Osteoblast (primary cell): ENCODE data around the gene KYAT1. TPM values are rescaled to one million over a fixed set of nuclear protein-coding genes. Genes with fewer than 3 reads are reported as not detected.
A peak's percentile ranks its signal among the peaks of the same experiment; 100 is the strongest.

Source experiments
- DNase-seq: peaks from one replicate; pipeline ENCODE4 v3.0.0; 2011; ENCODE audit warnings: low spot score, mixed read lengths; ENCODE audit not compliant: insufficient read length; ENCODE audit errors: missing footprints
- H2AFZ ChIP-seq: 2 replicates; pipeline ENCODE4 v1.6.0; 2011; ENCODE audit warnings: mild to moderate bottlenecking, low read length
- H3K27ac ChIP-seq: 2 replicates; pipeline ENCODE4 v1.5.1; 2011; ENCODE audit warnings: mild to moderate bottlenecking, low read depth, low read length, moderate library complexity
- H3K27me3 ChIP-seq: 2 replicates; pipeline ENCODE4 v1.6.0; 2012; ENCODE audit warnings: mild to moderate bottlenecking, control low read depth, inconsistent platforms, low read length, moderate library complexity; ENCODE audit not compliant: insufficient read depth
- H3K36me3 ChIP-seq: 2 replicates; pipeline ENCODE4 v1.5.1; 2011; ENCODE audit warnings: mild to moderate bottlenecking, low read length, control low read depth, moderate library complexity; ENCODE audit not compliant: insufficient read depth
- H3K4me1 ChIP-seq: 2 replicates; pipeline ENCODE4 v1.5.1; 2011; ENCODE audit warnings: mild to moderate bottlenecking, low read length, control low read depth, moderate library complexity; ENCODE audit not compliant: insufficient read depth
- H3K4me2 ChIP-seq: 2 replicates; pipeline ENCODE4 v1.6.0; 2011; ENCODE audit warnings: mild to moderate bottlenecking, low read length; ENCODE audit not compliant: insufficient read depth
- H3K4me3 ChIP-seq: fragments of 200-600 bp; sonication (generic); 3 replicates; pipeline ENCODE4 v1.5.1; 2012; ENCODE audit warnings: mild to moderate bottlenecking, low read length, inconsistent platforms; ENCODE audit not compliant: insufficient read depth
- H3K79me2 ChIP-seq: 2 replicates; pipeline ENCODE4 v1.6.0; 2012; ENCODE audit warnings: mild to moderate bottlenecking, low read length, control low read depth, inconsistent platforms; ENCODE audit not compliant: insufficient read depth
- H3K9me3 ChIP-seq: 2 replicates; pipeline ENCODE4 v1.5.1; 2011; ENCODE audit warnings: low read depth, low read length, control low read depth
- H4K20me1 ChIP-seq: 2 replicates; pipeline ENCODE4 v1.6.0; 2012; ENCODE audit warnings: mild to moderate bottlenecking, low read length, control low read depth; ENCODE audit not compliant: insufficient read depth
- total RNA-seq: library from RNA; depleted of rRNA; stranded (reverse); fragments of >200 nt; gene quantifications from 2 replicates; pipeline ENCODE4 v1.2.3, GENCODE V29; 2012
- TF ChIP-seq, protein P1 (sequence below): IDR thresholded peaks from 2 replicates; pipeline ENCODE4 v1.5.1; 2011; ENCODE audit warnings: mild to moderate bottlenecking, low read depth, low read length, moderate library complexity; ENCODE audit errors: extremely low read depth

Gene KYAT1
- total RNA-seq, 1 donor, result 3.3 TPM

DNA sequence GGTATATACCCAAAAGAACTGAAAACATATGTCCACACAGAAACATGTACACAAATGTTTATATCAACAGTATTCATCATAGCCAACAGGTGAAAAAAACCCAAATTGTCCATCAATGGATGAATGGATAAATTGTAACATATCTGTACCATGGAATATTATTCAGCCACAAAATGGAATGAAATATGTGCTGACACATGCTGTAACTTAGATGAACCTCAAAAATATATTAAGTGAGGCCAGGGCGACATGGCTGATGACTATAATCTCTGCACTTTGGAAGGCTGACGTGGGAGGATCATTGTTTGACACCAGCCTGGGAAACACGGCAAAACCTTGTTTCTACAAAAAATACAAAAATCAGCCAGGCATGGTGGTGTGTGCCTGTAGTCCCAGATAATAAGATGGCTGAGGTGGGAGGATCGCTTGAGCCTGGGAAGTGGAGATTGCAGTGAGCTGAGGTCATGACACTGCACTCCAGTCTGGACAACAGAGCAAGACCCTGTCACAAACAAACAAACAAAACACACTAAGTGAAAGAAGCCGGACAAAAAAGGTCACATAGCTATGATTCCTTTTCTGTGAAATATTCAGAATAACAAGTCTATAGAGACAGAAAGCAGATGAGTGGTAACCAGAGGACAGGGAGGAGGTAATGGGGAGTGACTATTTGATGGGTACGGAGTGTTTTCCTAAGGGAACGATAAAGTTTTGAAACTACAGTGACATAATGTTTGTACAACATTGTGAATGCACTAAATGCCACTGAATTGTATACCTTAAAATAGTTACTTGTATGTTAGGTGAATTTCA, 11.4 kb downstream of the KYAT1 start:
- H2AFZ ChIP-seq, result no peak overlapping the region
- no peaks in the 10 kb centered on the region for H4K20me1 ChIP-seq
- no peaks in the 10 kb centered on the region for H3K27me3 ChIP-seq
- no peak overlapping the region for H3K27ac ChIP-seq
- no peaks in the 10 kb centered on the region for H3K9me3 ChIP-seq
- H3K36me3 ChIP-seq, result peaks cover 5% of the 10 kb centered on the region
- H3K79me2 ChIP-seq, result no peaks in the 10 kb centered on the region
- no peaks in the 10 kb centered on the region for H3K4me1 ChIP-seq
- DNase-seq, result no peak
- H3K4me3 ChIP-seq, result no peak overlapping the region
- TF ChIP-seq, protein P1, sequence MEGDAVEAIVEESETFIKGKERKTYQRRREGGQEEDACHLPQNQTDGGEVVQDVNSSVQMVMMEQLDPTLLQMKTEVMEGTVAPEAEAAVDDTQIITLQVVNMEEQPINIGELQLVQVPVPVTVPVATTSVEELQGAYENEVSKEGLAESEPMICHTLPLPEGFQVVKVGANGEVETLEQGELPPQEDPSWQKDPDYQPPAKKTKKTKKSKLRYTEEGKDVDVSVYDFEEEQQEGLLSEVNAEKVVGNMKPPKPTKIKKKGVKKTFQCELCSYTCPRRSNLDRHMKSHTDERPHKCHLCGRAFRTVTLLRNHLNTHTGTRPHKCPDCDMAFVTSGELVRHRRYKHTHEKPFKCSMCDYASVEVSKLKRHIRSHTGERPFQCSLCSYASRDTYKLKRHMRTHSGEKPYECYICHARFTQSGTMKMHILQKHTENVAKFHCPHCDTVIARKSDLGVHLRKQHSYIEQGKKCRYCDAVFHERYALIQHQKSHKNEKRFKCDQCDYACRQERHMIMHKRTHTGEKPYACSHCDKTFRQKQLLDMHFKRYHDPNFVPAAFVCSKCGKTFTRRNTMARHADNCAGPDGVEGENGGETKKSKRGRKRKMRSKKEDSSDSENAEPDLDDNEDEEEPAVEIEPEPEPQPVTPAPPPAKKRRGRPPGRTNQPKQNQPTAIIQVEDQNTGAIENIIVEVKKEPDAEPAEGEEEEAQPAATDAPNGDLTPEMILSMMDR, result no peak
- no peak overlapping the region for H3K4me2 ChIP-seq

DNA sequence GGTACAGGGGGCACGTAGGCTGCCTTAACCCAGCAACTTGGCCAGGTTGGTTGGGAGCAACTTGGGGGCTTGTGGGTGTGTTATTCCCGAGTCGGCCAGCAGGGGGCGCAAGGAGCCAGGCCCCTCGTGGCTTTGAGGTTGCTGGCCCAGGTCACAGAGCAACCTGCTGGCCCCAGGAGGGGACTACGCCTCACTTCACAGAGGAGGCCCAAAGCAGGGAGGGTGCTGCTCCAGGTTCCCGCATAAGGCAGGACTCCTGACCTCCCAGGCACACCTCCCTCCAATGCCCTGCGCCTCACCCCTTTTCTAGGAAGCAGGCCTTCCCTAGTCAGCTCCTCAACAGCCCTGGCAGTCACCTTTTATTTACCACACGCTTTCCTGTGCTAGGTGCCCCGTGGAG, 18.1 kb downstream of the KYAT1 start:
- Histone ChIP-seq H3K4me2 (no peak overlapping the region), H3K36me3 (no peaks in the 10 kb centered on the region)
- TF ChIP-seq, protein P1, result peak; percentile 78

DNA sequence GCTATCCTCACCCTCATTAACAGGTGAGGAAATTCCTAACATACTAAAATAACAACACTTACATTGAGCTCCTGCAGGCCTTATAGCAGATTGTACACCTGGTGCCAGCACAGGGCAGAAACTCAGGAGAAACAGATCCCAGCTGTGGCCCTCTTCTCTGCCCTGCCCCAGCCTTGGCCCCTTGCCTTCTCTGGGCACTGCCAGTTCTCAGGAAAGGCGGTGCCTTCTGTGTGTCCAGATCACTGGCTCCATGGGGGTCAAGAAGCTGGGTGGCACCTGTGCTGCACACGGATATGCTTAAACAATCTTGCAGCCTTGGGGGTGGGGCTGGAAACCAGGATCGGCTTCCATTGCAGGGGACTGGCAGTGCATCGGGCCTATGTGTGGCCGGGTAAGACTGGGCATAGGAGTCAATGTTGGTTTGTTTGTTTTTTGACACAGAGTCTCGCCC, 19.3 kb downstream of the KYAT1 start:
- Histone ChIP-seq H3K27me3 (no peaks in the 10 kb centered on the region), H3K4me2 (no peak overlapping the region), H3K4me3 (no peak overlapping the region), H4K20me1 (peaks cover 3% of the 10 kb centered on the region), H3K4me1 (no peaks in the 10 kb centered on the region), H3K36me3 (no peaks in the 10 kb centered on the region), H3K79me2 (no peaks in the 10 kb centered on the region), H2AFZ (no peak overlapping the region), H3K9me3 (no peaks in the 10 kb centered on the region), H3K27ac (no peak overlapping the region)
- peak; percentile 23 for DNase-seq
- TF ChIP-seq, protein P1, result no peak

More for the DNA sequence above, 18.1 kb downstream of the KYAT1 start:
- H3K79me2 ChIP-seq, result no peaks in the 10 kb centered on the region
- no peaks in the 10 kb centered on the region for H3K27me3 ChIP-seq
- H3K4me3 ChIP-seq, result no peak overlapping the region
- peaks cover 3% of the 10 kb centered on the region for H4K20me1 ChIP-seq
- H3K27ac ChIP-seq, result no peak overlapping the region
- DNase-seq, result peak; percentile 89
- no peaks in the 10 kb centered on the region for H3K4me1 ChIP-seq
- H3K9me3 ChIP-seq, result no peaks in the 10 kb centered on the region
- H2AFZ ChIP-seq, result no peak overlapping the region

DNA sequence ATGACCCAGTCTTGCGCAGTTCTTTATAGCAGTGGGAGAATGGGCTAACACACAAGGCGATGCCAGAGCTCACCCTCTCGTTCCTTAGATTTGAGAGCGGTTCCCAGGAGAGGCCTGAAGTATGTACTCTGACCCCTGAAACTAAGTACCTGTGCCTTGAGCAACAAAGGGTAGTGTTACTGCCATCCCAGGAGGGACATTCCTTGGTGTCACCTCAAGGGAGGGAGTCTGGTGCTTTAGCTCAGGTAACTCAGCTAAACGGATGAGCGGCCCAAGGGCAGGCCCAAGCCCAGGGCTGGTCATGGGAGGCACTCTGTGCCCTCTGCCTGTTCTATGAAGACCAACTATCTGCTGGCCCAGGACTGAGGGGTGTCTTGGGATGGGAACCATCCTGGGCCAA, 20.2 kb downstream of the KYAT1 start:
- Histone ChIP-seq H2AFZ (no peak overlapping the region), H4K20me1 (peaks cover 3% of the 10 kb centered on the region), H3K79me2 (no peaks in the 10 kb centered on the region), H3K4me3 (no peak overlapping the region), H3K4me1 (no peaks in the 10 kb centered on the region), H3K27ac (no peak overlapping the region), H3K9me3 (no peaks in the 10 kb centered on the region), H3K4me2 (no peak overlapping the region), H3K27me3 (no peaks in the 10 kb centered on the region), H3K36me3 (no peaks in the 10 kb centered on the region)
- DNase-seq, result peak; percentile 11
- TF ChIP-seq, protein P1, result no peak
